Esophagus muscularis mucosa (tissue), 4 donors: Measurements from ENCODE around the gene TRPM3. TPM values are rescaled to one million over a fixed set of nuclear protein-coding genes. Genes with fewer than 3 reads are reported as not detected.

Experiments used
- DNase-seq: peaks from one replicate; pipeline ENCODE4 v3.0.0-alpha.2; 2017; ENCODE audit errors: extremely low spot score
- H3K27ac ChIP-seq, 4 donors: fragments of 200-600 bp; sonication (generic); replicated peaks in 1 of 4; 1 replicate in 3 of 4; 2 replicates in 1 of 4; pipeline ENCODE4 v1.5.1; 2016 to 2019; ENCODE audit warnings: mild to moderate bottlenecking in 1 of 4
- H3K27me3 ChIP-seq, 4 donors: fragments of 200-600 bp; sonication (generic); one replicate each; pipeline versions ENCODE4 v1.5.1 to v1.6.0; 2016 to 2019
- H3K36me3 ChIP-seq, 4 donors: fragments of 200-600 bp; sonication (generic); one replicate each; pipeline ENCODE4 v1.5.1; 2016 to 2019
- H3K4me1 ChIP-seq, 4 donors: fragments of 200-600 bp; sonication (generic); one replicate each; pipeline ENCODE4 v1.5.1; 2016 to 2019
- H3K4me3 ChIP-seq, 4 donors: fragments of 200-600 bp; sonication (generic); 1 replicate in 2 of 4; 2 replicates in 2 of 4; pipeline ENCODE4 v1.5.1; 2016 to 2019; ENCODE audit warnings: mild to moderate bottlenecking in 4 of 4, moderate library complexity in 1 of 4
- H3K9me3 ChIP-seq, 4 donors: fragments of 200-600 bp; sonication (generic); 1 replicate in 3 of 4; 2 replicates in 1 of 4; pipeline ENCODE4 v1.5.1; 2016 to 2019
- EP300 ChIP-seq: sonication (generic); formaldehyde crosslinking; IDR thresholded peaks from one replicate; pipeline ENCODE4 v1.6.1; 2017; ENCODE audit warnings: antibody characterized with exemption
- POLR2A ChIP-seq: fragments of 450-650 bp; IDR thresholded peaks from one replicate; pipeline ENCODE4 v1.6.1; 2017; ENCODE audit warnings: antibody characterized with exemption, moderate library complexity, mild to moderate bottlenecking, low read depth
- POLR2AphosphoS5 ChIP-seq, 2 donors: sonication (generic); formaldehyde crosslinking; IDR thresholded peaks; one replicate each; pipeline ENCODE4 v1.6.1; 2017; ENCODE audit warnings: antibody characterized with exemption in 2 of 2
- WGBS: methylation state at CpG from one replicate; pipeline ENCODE4 v1.1.5; 2018; 5-methylcytosine and 5-hydroxymethylcytosine counted together
- intact Hi-C: fragments of 100-400 bp; cut with DNase I; formaldehyde crosslinking; loops from one replicate; pipeline ENCODE4 v1.15.1; 2023
- total RNA-seq, 4 donors: library from RNA; depleted of rRNA; stranded (reverse); fragments of >200 nt; gene quantifications; one replicate each; pipeline versions ENCODE4 v1.1.0 to v1.2.1, GENCODE V29; 2016
- TF ChIP-seq, protein P1 (sequence below), 3 experiments: fragments of 200-600 bp in 2 of 3; fragments of 450-650 bp in 1 of 3; sonication (generic) in 2 of 3; IDR thresholded peaks; one replicate each; pipeline ENCODE4 v1.5.1; 2017 to 2019; ENCODE audit warnings: antibody characterized with exemption in 3 of 3, mild to moderate bottlenecking in 2 of 3, moderate library complexity in 1 of 3

TRPM3 gene
- total RNA-seq, 4 donors from 2014 or later = 0.13 to 0.17 TPM; not detected in 2

DNA sequence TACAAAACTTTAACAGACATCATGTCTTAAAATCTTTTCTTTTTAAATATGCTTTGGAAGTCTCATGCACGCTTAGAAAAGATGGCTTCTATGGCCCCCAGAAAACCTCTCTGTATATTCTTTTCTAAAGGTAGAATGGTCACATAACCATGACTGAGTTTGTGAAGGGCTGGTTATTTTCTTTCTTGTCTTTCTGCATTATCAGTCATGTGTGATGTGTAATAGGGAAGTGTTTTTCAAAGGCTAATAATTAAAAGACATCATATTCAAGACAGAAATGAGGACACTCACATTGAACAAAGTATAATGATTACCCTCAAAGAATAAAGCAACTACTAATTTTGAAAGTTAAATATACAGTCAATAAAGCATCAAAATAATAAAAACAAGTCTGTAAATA is 253.4 kb downstream of the TRPM3 start:
- TF ChIP-seq, protein P1, sequence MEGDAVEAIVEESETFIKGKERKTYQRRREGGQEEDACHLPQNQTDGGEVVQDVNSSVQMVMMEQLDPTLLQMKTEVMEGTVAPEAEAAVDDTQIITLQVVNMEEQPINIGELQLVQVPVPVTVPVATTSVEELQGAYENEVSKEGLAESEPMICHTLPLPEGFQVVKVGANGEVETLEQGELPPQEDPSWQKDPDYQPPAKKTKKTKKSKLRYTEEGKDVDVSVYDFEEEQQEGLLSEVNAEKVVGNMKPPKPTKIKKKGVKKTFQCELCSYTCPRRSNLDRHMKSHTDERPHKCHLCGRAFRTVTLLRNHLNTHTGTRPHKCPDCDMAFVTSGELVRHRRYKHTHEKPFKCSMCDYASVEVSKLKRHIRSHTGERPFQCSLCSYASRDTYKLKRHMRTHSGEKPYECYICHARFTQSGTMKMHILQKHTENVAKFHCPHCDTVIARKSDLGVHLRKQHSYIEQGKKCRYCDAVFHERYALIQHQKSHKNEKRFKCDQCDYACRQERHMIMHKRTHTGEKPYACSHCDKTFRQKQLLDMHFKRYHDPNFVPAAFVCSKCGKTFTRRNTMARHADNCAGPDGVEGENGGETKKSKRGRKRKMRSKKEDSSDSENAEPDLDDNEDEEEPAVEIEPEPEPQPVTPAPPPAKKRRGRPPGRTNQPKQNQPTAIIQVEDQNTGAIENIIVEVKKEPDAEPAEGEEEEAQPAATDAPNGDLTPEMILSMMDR (IDR thresholded peaks at IDR 0.05) = no peak
- TF ChIP-seq POLR2AphosphoS5 (IDR thresholded peaks at IDR 0.05) = no peak
- TF ChIP-seq POLR2A = no peak
- TF ChIP-seq EP300 = no peak
- intact Hi-C loops = no loop called here
- no peaks in the 10 kb centered on the region for H3K4me1 ChIP-seq

DNA sequence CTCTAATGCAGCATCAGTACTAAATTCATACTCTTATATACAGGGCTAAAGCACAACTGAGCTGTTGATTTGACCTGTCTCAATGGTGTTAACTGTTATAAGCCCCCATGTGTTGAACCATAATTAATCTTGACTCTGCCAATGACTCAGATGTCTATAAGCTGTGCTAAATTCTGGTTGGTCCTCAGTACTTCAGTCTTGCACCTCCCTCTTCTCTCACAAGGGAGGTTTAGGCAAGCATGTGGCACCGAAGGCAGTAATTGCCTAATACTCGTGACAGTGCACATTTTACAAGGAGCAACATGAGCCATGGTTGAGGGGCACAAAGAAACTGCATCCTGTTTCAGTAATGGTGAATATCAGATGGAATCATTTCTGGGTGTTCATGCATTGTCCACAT is 255.9 kb downstream of the TRPM3 start:
- intact Hi-C loops = no loop called here
- Histone ChIP-seq H3K9me3 (no peaks in the 10 kb centered on the region), H3K4me1 (no peaks in the 10 kb centered on the region), H3K27ac (no peak overlapping the region), H3K27me3 (no peaks in the 10 kb centered on the region), H3K4me3 (no peak overlapping the region), H3K36me3 (no peaks in the 10 kb centered on the region)
- no peak for TF ChIP-seq POLR2A
- 85% methylated on average over 2 of the region's 2 CpGs for WGBS
- no peak for DNase-seq

More for the DNA sequence above, 253.4 kb downstream of the TRPM3 start:
- Histone ChIP-seq H3K27ac (no peak overlapping the region), H3K4me3 (no peak overlapping the region), H3K36me3 (no peaks in the 10 kb centered on the region), H3K9me3 (no peaks in the 10 kb centered on the region), H3K27me3 (no peaks in the 10 kb centered on the region)
- DNase-seq = no peak
- 83% methylated on average over 1 of the region's 1 CpG for WGBS

DNA sequence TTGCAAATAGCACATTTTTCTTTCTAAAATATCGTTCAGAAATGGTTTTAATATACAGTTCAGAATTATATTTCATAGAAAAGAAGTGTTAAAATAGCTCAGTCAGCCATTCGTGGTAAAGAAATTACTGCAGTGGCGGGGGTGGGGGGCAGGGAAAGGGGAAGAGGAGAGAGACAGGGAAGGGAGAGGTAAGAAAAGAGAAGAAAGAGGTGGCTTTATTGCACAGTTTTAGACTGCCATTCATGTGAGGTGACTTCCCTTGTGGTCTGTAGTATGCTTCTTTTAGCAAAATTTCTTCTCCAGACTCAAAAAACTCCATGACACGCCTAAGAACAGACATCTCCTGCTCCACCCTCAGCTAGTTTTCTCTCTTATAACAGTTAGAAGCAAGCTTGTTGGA is 259.6 kb downstream of the TRPM3 start:
- no peak for DNase-seq
- Histone ChIP-seq H3K36me3 (no peaks in the 10 kb centered on the region), H3K9me3 (no peaks in the 10 kb centered on the region), H3K27ac (no peak overlapping the region), H3K4me3 (no peak overlapping the region), H3K27me3 (no peaks in the 10 kb centered on the region), H3K4me1 (no peaks in the 10 kb centered on the region)
- intact Hi-C loops = no loop called here
- TF ChIP-seq EP300 (no peak), POLR2AphosphoS5 (IDR thresholded peaks at IDR 0.05) (no peak), POLR2A (no peak)
- TF ChIP-seq, protein P1 (IDR thresholded peaks at IDR 0.05) = no peak
- WGBS = 64% methylated on average over 4 of the region's 4 CpGs

DNA sequence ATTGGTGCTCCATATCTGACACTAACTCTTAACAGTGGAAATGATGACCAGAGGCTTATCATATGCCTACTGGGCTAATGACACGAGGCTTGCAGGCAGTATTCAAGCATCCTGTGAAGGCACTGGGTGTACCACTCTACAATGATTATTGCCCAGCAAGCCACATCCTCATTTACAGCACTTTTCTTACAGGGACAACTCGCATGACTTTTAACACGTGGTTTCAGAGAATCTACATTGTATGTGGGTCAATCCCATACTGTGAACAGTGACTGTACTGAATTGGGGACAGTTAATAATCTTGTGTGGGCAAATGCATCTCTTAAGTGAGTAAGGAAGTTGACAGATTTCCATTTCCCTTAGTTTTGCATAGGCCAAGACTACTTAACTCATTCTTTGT is 260.0 kb downstream of the TRPM3 start:
- H3K4me3 ChIP-seq = no peak overlapping the region
- no peaks in the 10 kb centered on the region for H3K9me3 ChIP-seq
- intact Hi-C loops = no loop called here
- WGBS = 57% methylated on average over 3 of the region's 3 CpGs
- H3K27ac ChIP-seq = no peak overlapping the region
- H3K4me1 ChIP-seq = no peaks in the 10 kb centered on the region
- no peak for DNase-seq
- H3K36me3 ChIP-seq = no peaks in the 10 kb centered on the region
- no peaks in the 10 kb centered on the region for H3K27me3 ChIP-seq
- TF ChIP-seq EP300 (no peak), POLR2A (no peak), POLR2AphosphoS5 (IDR thresholded peaks at IDR 0.05) (no peak)
- TF ChIP-seq, protein P1 (IDR thresholded peaks at IDR 0.05) = no peak

DNA sequence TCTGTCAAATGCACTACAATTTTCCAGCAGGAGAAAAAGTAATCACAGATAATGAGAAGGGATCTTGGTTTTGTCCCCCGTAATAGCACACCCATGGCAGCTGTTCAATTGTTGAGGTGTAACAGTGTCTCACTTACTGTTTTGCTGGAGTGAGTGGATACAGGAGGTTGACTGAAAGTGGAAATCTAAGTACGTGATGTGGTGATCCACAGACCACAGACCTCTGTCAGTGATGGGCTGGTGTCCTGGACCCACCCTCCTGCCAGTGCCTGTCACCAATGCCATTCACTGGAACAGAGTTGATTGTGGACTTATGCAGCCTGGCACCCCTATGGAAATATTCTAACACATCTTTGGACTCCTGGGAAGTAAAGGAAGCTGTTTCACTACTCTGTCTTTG is 261.7 kb downstream of the TRPM3 start:
- TF ChIP-seq EP300 = no peak
- TF ChIP-seq POLR2AphosphoS5 (IDR thresholded peaks at IDR 0.05) = no peak
- TF ChIP-seq POLR2A = no peak
- TF ChIP-seq, protein P1 (IDR thresholded peaks at IDR 0.05) = no peak
- WGBS = 69% methylated on average over 2 of the region's 2 CpGs
- no peak overlapping the region for H3K27ac ChIP-seq
- no peaks in the 10 kb centered on the region for H3K9me3 ChIP-seq
- intact Hi-C loops = no loop called here
- H3K36me3 ChIP-seq = no peaks in the 10 kb centered on the region
- no peak for DNase-seq
- no peak overlapping the region for H3K4me3 ChIP-seq
- H3K4me1 ChIP-seq = no peaks in the 10 kb centered on the region
- H3K27me3 ChIP-seq = no peaks in the 10 kb centered on the region
